Psoas muscle (tissue), 8 donors: ENCODE data around the gene CLIC5. TPM values are rescaled to one million over a fixed set of nuclear protein-coding genes. Genes with fewer than 3 reads are reported as not detected.
A peak's percentile ranks its signal among the peaks of the same experiment; 100 is the strongest.

ENCODE experiments used
- ATAC-seq, 4 donors: fragments of 200-7000 bp; cut with Tn5 transposase; one replicate each; pipeline ENCODE4 v1.9.1; 2020; ENCODE audit warnings: moderate library complexity in 3 of 4, mild to moderate bottlenecking in 2 of 4
- DNase-seq, 2 donors: peaks; one replicate each; pipeline ENCODE4 v3.0.0-alpha.2; 2020
- H3K27ac ChIP-seq: fragments of 200-600 bp; one replicate; pipeline ENCODE4 v1.8.0; 2022
- H3K27me3 ChIP-seq, 3 donors: fragments of 200-600 bp in 1 of 3; one replicate each; pipeline versions ENCODE4 v1.6.1 to v1.8.0; 2013 to 2022; ENCODE audit warnings: low read length in 2 of 3, mild to moderate bottlenecking in 2 of 3, moderate library complexity in 1 of 3; ENCODE audit not compliant: insufficient read depth in 3 of 3
- H3K36me3 ChIP-seq, 2 donors: fragments of 200-600 bp in 1 of 2; one replicate each; pipeline versions ENCODE4 v1.6.1 to v1.8.0; 2013 to 2022; ENCODE audit warnings: low read depth in 1 of 2, mild to moderate bottlenecking in 1 of 2, moderate library complexity in 1 of 2; ENCODE audit not compliant: insufficient read depth in 1 of 2
- H3K4me1 ChIP-seq: fragments of 200-600 bp; one replicate; pipeline ENCODE4 v1.8.0; 2022
- H3K4me3 ChIP-seq: fragments of 200-600 bp; one replicate; pipeline ENCODE4 v1.8.0; 2022; ENCODE audit warnings: mild to moderate bottlenecking
- H3K9me3 ChIP-seq: fragments of 200-600 bp; one replicate; pipeline ENCODE4 v1.8.0; 2022
- CTCF ChIP-seq: fragments of 200-600 bp; IDR thresholded peaks from one replicate; pipeline ENCODE4 v1.8.0; 2022; ENCODE audit warnings: antibody characterized with exemption
- WGBS, 3 donors: extraction: QIAGEN DNeasy Blood & Tissue Kit; methylation state at CpG; one replicate each; pipeline versions ENCODE4 v1.1.6 to v1.1.7; 2013; 5-methylcytosine and 5-hydroxymethylcytosine counted together
- intact Hi-C, 2 donors: fragments of 100-400 bp; cut with DNase I; formaldehyde crosslinking; loops; one replicate each; pipeline versions ENCODE4 v1.11.0 to v1.14.2; 2022
- polyA plus RNA-seq, 3 donors: library from polyadenylated mRNA; stranded (reverse); fragments of 200-250 nt; gene quantifications; one replicate each; pipeline ENCODE4 v1.2.3, GENCODE V29; 2013
- total RNA-seq, 4 donors: library from RNA; stranded (reverse); fragmentation: NEBNext Ultra II Directional in 2 of 4; extraction: Animal tissue kit (Norgen Biotek cat#: 25700) in 2 of 4; gene quantifications; one replicate each; pipeline versions ENCODE4 v1.2.1 to v1.2.4, GENCODE V29; 2021 to 2023
- donor health status: healthy with polysubstance abuse.
- donor health status: DM: no; HTN: no; CAD: no; lungs with moderate emphysema.
- donor health status: Bipolar disorder and iron deficiency.
- donor health status: healthy.
- donor health status: DM: yes; HTN: yes; CAD: no.
- donor health status: DM: no; HTN: no; CAD: no.
- donor health status: DM: no; HTN: no; CAD: no.
- donor health status: DM: yes; HTN: yes; CAD: no.

CLIC5 gene
- total and polyA plus RNA-seq, 7 donors, result 30.2 to 285 (median 166) TPM

- H3K27me3 ChIP-seq, result no peaks in the 10 kb centered on the region
- peak overlapping the region; percentile 99 for H3K27ac ChIP-seq
- no peak for TF ChIP-seq CTCF
- ATAC-seq (peak in 1 of 4 donors; percentile 16), DNase-seq (no peak)
- peak overlapping the region; percentile 90 for H3K4me3 ChIP-seq
- no peaks in the 10 kb centered on the region for H3K36me3 ChIP-seq
- WGBS, 3 donors, result 48 to 71% (median 49%) methylated on average over 6 to 8 of the region's 8 CpGs
- intact Hi-C loops, result no loop called here
- no peaks in the 10 kb centered on the region for H3K9me3 ChIP-seq
- H3K4me1 ChIP-seq, result peaks cover 27% of the 10 kb centered on the region
Observed at GRCh38 chr6:46016063-46016608, 476 bp upstream of the CLIC5 start.

- WGBS, 3 donors, result 3 to 5% (median 4%) methylated on average over 21 of the region's 21 CpGs
- H3K27me3 ChIP-seq, result no peaks in the 10 kb centered on the region
- intact Hi-C loops, result loop anchor here (2.0 to 5.0 kb wide), 3 partner anchors 67 to 84 kb away; no protein-coding TSS in a partner anchor
- H3K4me3 ChIP-seq, result peak overlapping the region; percentile 90
- H3K4me1 ChIP-seq, result peaks cover 42% of the 10 kb centered on the region
- DNase-seq (peak; percentile 36 to 75), ATAC-seq (peak; percentile 54 to 75 (median 72))
- no peak for TF ChIP-seq CTCF
- peak overlapping the region; percentile 99 for H3K27ac ChIP-seq
- peaks cover 0 to 2% of the 10 kb centered on the region in 2 donors for H3K36me3 ChIP-seq
- H3K9me3 ChIP-seq, result no peaks in the 10 kb centered on the region
Observed at GRCh38 chr6:46014511-46015118, 1.0 kb downstream of the CLIC5 start.

GRCh38 chr6:46014046-46014445 lies 1.6 kb downstream of the CLIC5 start:
- peaks cover 47% of the 10 kb centered on the region for H3K4me1 ChIP-seq
- peak overlapping the region; percentile 90 for H3K4me3 ChIP-seq
- peaks cover 0 to 7% of the 10 kb centered on the region in 2 donors for H3K36me3 ChIP-seq
- no peaks in the 10 kb centered on the region for H3K27me3 ChIP-seq
- ATAC-seq (no peak), DNase-seq (no peak)
- TF ChIP-seq CTCF, result no peak
- intact Hi-C loops, result loop anchor here (2.0 to 5.0 kb wide), 3 partner anchors 67 to 83 kb away; no protein-coding TSS in a partner anchor
- peak overlapping the region; percentile 99 for H3K27ac ChIP-seq
- 40 to 51% (median 42%) methylated on average over 2 of the region's 2 CpGs for WGBS, 3 donors
- no peaks in the 10 kb centered on the region for H3K9me3 ChIP-seq

GRCh38 chr6:46013639-46014038 lies 2.0 kb downstream of the CLIC5 start:
- no peak for TF ChIP-seq CTCF
- Histone ChIP-seq H3K27me3 (no peaks in the 10 kb centered on the region), H3K9me3 (no peaks in the 10 kb centered on the region), H3K36me3 (peaks cover 0 to 7% of the 10 kb centered on the region in 2 donors), H3K27ac (peak overlapping the region; percentile 99), H3K4me3 (peak overlapping the region; percentile 90), H3K4me1 (peaks cover 51% of the 10 kb centered on the region)
- ATAC-seq (no peak), DNase-seq (no peak)
- 44 to 45% (median 45%) methylated on average over 4 of the region's 4 CpGs for WGBS, 3 donors
- intact Hi-C loops, result loop anchor here (2.0 to 5.0 kb wide), 3 partner anchors 66 to 83 kb away; no protein-coding TSS in a partner anchor
